Measurements from ENCODE around the gene FEM1C.

DNA sequence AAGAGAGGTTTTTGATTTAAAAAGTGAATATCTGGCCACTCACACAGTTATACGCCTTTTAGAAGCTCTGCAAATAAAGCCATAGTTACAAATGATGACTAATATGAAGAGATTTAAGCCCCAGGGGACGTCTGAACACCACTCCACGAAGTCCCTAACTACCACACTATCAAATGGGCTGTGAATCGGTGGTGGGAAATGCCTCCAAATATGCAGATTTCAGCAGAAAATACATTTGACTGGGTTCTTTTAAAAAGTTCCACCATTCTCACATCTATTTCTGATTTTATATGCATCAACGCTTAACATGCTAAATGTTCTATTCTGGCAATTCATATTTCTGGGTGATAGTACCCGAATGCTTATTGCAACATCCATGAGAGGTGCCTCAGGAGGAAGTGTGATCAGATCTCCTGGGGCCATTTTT, 35.2 kb upstream of the FEM1C start:
- TF ChIP-seq ZFP3 (CRISPR knock-in tag; IDR thresholded peaks at IDR 0.05) (no peak), GLIS3 (CRISPR knock-in tag; IDR thresholded peaks at IDR 0.05) (no peak), RARB (CRISPR knock-in tag; IDR thresholded peaks at IDR 0.05) (no peak), ZC3H10 (CRISPR knock-in tag; IDR thresholded peaks at IDR 0.05) (no peak), SNAI2 (CRISPR knock-in tag; IDR thresholded peaks at IDR 0.05) (no peak), ARNTL (CRISPR knock-in tag; IDR thresholded peaks at IDR 0.05; ENCODE audit: borderline replicate concordance, low read depth) (no peak), TOX (CRISPR knock-in tag; IDR thresholded peaks at IDR 0.05; ENCODE audit: borderline replicate concordance) (no peak), TCF4 (CRISPR knock-in tag; IDR thresholded peaks at IDR 0.05; ENCODE audit: borderline replicate concordance) (no peak), ZFP30 (CRISPR knock-in tag; IDR thresholded peaks at IDR 0.05) (no peak)
- TF ChIP-seq, protein P1, sequence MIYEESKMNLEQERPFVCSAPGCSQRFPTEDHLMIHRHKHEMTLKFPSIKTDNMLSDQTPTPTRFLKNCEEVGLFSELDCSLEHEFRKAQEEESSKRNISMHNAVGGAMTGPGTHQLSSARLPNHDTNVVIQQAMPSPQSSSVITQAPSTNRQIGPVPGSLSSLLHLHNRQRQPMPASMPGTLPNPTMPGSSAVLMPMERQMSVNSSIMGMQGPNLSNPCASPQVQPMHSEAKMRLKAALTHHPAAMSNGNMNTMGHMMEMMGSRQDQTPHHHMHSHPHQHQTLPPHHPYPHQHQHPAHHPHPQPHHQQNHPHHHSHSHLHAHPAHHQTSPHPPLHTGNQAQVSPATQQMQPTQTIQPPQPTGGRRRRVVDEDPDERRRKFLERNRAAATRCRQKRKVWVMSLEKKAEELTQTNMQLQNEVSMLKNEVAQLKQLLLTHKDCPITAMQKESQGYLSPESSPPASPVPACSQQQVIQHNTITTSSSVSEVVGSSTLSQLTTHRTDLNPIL (CRISPR knock-in tag; IDR thresholded peaks at IDR 0.05; ENCODE audit: low read depth), result no peak
- TF ChIP-seq, protein P2, sequence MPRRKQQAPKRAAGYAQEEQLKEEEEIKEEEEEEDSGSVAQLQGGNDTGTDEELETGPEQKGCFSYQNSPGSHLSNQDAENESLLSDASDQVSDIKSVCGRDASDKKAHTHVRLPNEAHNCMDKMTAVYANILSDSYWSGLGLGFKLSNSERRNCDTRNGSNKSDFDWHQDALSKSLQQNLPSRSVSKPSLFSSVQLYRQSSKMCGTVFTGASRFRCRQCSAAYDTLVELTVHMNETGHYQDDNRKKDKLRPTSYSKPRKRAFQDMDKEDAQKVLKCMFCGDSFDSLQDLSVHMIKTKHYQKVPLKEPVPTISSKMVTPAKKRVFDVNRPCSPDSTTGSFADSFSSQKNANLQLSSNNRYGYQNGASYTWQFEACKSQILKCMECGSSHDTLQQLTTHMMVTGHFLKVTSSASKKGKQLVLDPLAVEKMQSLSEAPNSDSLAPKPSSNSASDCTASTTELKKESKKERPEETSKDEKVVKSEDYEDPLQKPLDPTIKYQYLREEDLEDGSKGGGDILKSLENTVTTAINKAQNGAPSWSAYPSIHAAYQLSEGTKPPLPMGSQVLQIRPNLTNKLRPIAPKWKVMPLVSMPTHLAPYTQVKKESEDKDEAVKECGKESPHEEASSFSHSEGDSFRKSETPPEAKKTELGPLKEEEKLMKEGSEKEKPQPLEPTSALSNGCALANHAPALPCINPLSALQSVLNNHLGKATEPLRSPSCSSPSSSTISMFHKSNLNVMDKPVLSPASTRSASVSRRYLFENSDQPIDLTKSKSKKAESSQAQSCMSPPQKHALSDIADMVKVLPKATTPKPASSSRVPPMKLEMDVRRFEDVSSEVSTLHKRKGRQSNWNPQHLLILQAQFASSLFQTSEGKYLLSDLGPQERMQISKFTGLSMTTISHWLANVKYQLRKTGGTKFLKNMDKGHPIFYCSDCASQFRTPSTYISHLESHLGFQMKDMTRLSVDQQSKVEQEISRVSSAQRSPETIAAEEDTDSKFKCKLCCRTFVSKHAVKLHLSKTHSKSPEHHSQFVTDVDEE (CRISPR knock-in tag; IDR thresholded peaks at IDR 0.05), result no peak
- TF ChIP-seq, protein P3, sequence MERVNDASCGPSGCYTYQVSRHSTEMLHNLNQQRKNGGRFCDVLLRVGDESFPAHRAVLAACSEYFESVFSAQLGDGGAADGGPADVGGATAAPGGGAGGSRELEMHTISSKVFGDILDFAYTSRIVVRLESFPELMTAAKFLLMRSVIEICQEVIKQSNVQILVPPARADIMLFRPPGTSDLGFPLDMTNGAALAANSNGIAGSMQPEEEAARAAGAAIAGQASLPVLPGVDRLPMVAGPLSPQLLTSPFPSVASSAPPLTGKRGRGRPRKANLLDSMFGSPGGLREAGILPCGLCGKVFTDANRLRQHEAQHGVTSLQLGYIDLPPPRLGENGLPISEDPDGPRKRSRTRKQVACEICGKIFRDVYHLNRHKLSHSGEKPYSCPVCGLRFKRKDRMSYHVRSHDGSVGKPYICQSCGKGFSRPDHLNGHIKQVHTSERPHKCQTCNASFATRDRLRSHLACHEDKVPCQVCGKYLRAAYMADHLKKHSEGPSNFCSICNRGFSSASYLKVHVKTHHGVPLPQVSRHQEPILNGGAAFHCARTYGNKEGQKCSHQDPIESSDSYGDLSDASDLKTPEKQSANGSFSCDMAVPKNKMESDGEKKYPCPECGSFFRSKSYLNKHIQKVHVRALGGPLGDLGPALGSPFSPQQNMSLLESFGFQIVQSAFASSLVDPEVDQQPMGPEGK (CRISPR knock-in tag; IDR thresholded peaks at IDR 0.05; ENCODE audit: borderline replicate concordance), result no peak
